ENCODE data around the gene LSM14A.

GRCh38 chr19:34254046-34254697 lies 81.9 kb downstream of the LSM14A start, which contains the start of gene GARRE1:
- TF ChIP-seq, protein P1, sequence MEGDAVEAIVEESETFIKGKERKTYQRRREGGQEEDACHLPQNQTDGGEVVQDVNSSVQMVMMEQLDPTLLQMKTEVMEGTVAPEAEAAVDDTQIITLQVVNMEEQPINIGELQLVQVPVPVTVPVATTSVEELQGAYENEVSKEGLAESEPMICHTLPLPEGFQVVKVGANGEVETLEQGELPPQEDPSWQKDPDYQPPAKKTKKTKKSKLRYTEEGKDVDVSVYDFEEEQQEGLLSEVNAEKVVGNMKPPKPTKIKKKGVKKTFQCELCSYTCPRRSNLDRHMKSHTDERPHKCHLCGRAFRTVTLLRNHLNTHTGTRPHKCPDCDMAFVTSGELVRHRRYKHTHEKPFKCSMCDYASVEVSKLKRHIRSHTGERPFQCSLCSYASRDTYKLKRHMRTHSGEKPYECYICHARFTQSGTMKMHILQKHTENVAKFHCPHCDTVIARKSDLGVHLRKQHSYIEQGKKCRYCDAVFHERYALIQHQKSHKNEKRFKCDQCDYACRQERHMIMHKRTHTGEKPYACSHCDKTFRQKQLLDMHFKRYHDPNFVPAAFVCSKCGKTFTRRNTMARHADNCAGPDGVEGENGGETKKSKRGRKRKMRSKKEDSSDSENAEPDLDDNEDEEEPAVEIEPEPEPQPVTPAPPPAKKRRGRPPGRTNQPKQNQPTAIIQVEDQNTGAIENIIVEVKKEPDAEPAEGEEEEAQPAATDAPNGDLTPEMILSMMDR (conservative IDR thresholded peaks at IDR 0.05; ENCODE audit: low read length): no peak; the same call in 1 of the 2 replicates
- no peak for TF ChIP-seq EZH2phosphoT487 (IDR thresholded peaks at IDR 0.05; ENCODE audit: borderline replicate concordance, low read depth, low read length)

Data from OCI-LY7 (cell line).